ENCODE results near the gene ELL2. TPM values are rescaled to one million over a fixed set of nuclear protein-coding genes. Genes with fewer than 3 reads are reported as not detected.

The ELL2 gene
- polyA plus RNA-seq, 1 donor from 2014 or later = 1.4 TPM

GRCh38 chr5:95850391-95850894 is 111.2 kb downstream of the ELL2 start:
- Histone ChIP-seq H3K9ac (ENCODE audit: low read length) (no peak overlapping the region), H4K20me1 (ENCODE audit: insufficient read depth) (no peaks in the 10 kb centered on the region), H3K4me2 (ENCODE audit: low read length) (no peak overlapping the region), H3K9me2 (ENCODE audit: insufficient read depth, low read length) (no peaks in the 10 kb centered on the region), H3K27ac (ENCODE audit: low read length) (no peak overlapping the region), H2AFZ (ENCODE audit: low read depth, low read length) (no peak overlapping the region), H3K9me3 (ENCODE audit: low read length) (no peaks in the 10 kb centered on the region), H3K36me3 (ENCODE audit: insufficient read depth, low read length) (no peaks in the 10 kb centered on the region), H3K79me2 (replicated peaks; ENCODE audit: insufficient read depth, low read length) (no peaks in the 10 kb centered on the region), H3K4me3 (ENCODE audit: low read length) (no peak overlapping the region), H3F3A (ENCODE audit: insufficient read depth, low read length, poor library complexity, severe bottlenecking) (no peaks in the 10 kb centered on the region), H3K27me3 (ENCODE audit: insufficient read depth, low read depth, low read length) (no peaks in the 10 kb centered on the region)
- no peak for TF ChIP-seq TAF1 (IDR thresholded peaks at IDR 0.05; ENCODE audit: low read depth)
- no peak for TF ChIP-seq POLR2AphosphoS5 (IDR thresholded peaks at IDR 0.05)
- TF ChIP-seq EZH2 (IDR thresholded peaks at IDR 0.05; ENCODE audit: borderline replicate concordance, insufficient read depth, low read length, poor library complexity, severe bottlenecking) = no peak
- TF ChIP-seq EP300 (conservative IDR thresholded peaks at IDR 0.05; ENCODE audit: poor library complexity, severe bottlenecking) = no peak
- TF ChIP-seq MXI1 (conservative IDR thresholded peaks at IDR 0.05; ENCODE audit: poor library complexity, severe bottlenecking) = no peak
- no peak for TF ChIP-seq RAD21 (conservative IDR thresholded peaks at IDR 0.05)
- TF ChIP-seq REST (IDR thresholded peaks at IDR 0.05; ENCODE audit: borderline replicate concordance) = no peak
- TF ChIP-seq CTCF (IDR thresholded peaks at IDR 0.05; ENCODE audit: poor library complexity, severe bottlenecking) = no peak
- no peak for TF ChIP-seq SMC3 (conservative IDR thresholded peaks at IDR 0.05; ENCODE audit: poor library complexity)

- Histone ChIP-seq H3K4me3 (ENCODE audit: low read length) (no peak overlapping the region), H3K27ac (ENCODE audit: low read length) (no peak overlapping the region), H3K9me2 (ENCODE audit: insufficient read depth, low read length) (no peaks in the 10 kb centered on the region), H3K27me3 (ENCODE audit: insufficient read depth, low read depth, low read length) (no peaks in the 10 kb centered on the region), H3K9ac (ENCODE audit: low read length) (no peak overlapping the region), H3K79me2 (replicated peaks; ENCODE audit: insufficient read depth, low read length) (no peaks in the 10 kb centered on the region), H2AFZ (ENCODE audit: low read depth, low read length) (no peak overlapping the region), H3F3A (ENCODE audit: insufficient read depth, low read length, poor library complexity, severe bottlenecking) (no peaks in the 10 kb centered on the region), H3K9me3 (ENCODE audit: low read length) (no peaks in the 10 kb centered on the region), H3K4me2 (ENCODE audit: low read length) (no peak overlapping the region), H3K36me3 (ENCODE audit: insufficient read depth, low read length) (no peaks in the 10 kb centered on the region), H4K20me1 (ENCODE audit: insufficient read depth) (no peaks in the 10 kb centered on the region)
- TF ChIP-seq MXI1 (conservative IDR thresholded peaks at IDR 0.05; ENCODE audit: poor library complexity, severe bottlenecking) (no peak), TAF1 (IDR thresholded peaks at IDR 0.05; ENCODE audit: low read depth) (no peak), POLR2AphosphoS5 (IDR thresholded peaks at IDR 0.05) (no peak), CTCF (IDR thresholded peaks at IDR 0.05; ENCODE audit: poor library complexity, severe bottlenecking) (no peak), EZH2 (IDR thresholded peaks at IDR 0.05; ENCODE audit: borderline replicate concordance, insufficient read depth, low read length, poor library complexity, severe bottlenecking) (no peak), REST (IDR thresholded peaks at IDR 0.05; ENCODE audit: borderline replicate concordance) (no peak), RAD21 (conservative IDR thresholded peaks at IDR 0.05) (no peak), EP300 (conservative IDR thresholded peaks at IDR 0.05; ENCODE audit: poor library complexity, severe bottlenecking) (no peak), SMC3 (conservative IDR thresholded peaks at IDR 0.05; ENCODE audit: poor library complexity) (no peak)
These were observed 113.0 kb downstream of the ELL2 start for GRCh38 chr5:95848701-95849100.

Data from neural cell (in vitro differentiated cells).